Hepatic stellate cell (primary cell): ENCODE data around the gene CCDC148.

Experiments
- DNase-seq: peaks from one replicate; pipeline ENCODE4 v3.0.0; 2011; ENCODE audit warnings: low spot score

The CCDC148 gene

GRCh38 chr2:158172719-158173118 is 283.8 kb downstream of the CCDC148 start:
- DNase-seq = no peak

- DNase-seq = no peak
These were observed 302.0 kb downstream of the CCDC148 start for GRCh38 chr2:158154596-158154995.

- DNase-seq = no peak
These were observed 303.1 kb downstream of the CCDC148 start for GRCh38 chr2:158153270-158154015.

GRCh38 chr2:158144914-158145625 is 311.5 kb downstream of the CCDC148 start:
- DNase-seq = no peak

GRCh38 chr2:158143703-158144360 is 312.7 kb downstream of the CCDC148 start:
- DNase-seq = no peak

- no peak for DNase-seq
These were observed 313.8 kb downstream of the CCDC148 start for GRCh38 chr2:158142568-158143332.

- no peak for DNase-seq
These were observed 314.4 kb downstream of the CCDC148 start for GRCh38 chr2:158142165-158142564.

- no peak for DNase-seq
These were observed 316.4 kb downstream of the CCDC148 start for GRCh38 chr2:158140201-158140600.

GRCh38 chr2:158138255-158138654 is 318.3 kb downstream of the CCDC148 start:
- DNase-seq = no peak

GRCh38 chr2:158135096-158135495 is 321.5 kb downstream of the CCDC148 start:
- no peak for DNase-seq

GRCh38 chr2:158134655-158135054 is 321.9 kb downstream of the CCDC148 start:
- no peak for DNase-seq

- no peak for DNase-seq
These were observed 322.5 kb downstream of the CCDC148 start for GRCh38 chr2:158134055-158134454.

- no peak for DNase-seq
These were observed 324.5 kb downstream of the CCDC148 start for GRCh38 chr2:158131919-158132566.

GRCh38 chr2:158131483-158131912 is 325.1 kb downstream of the CCDC148 start:
- no peak for DNase-seq

- DNase-seq = no peak
These were observed 325.6 kb downstream of the CCDC148 start for GRCh38 chr2:158130832-158131473.

- no peak for DNase-seq
These were observed 327.5 kb downstream of the CCDC148 start for GRCh38 chr2:158129037-158129436.

- no peak for DNase-seq
These were observed 328.2 kb downstream of the CCDC148 start for GRCh38 chr2:158128168-158128973.

GRCh38 chr2:158127380-158127804 is 329.2 kb downstream of the CCDC148 start:
- no peak for DNase-seq

- DNase-seq = no peak
These were observed 330.6 kb downstream of the CCDC148 start for GRCh38 chr2:158125756-158126498.

- no peak for DNase-seq
These were observed 331.7 kb downstream of the CCDC148 start for GRCh38 chr2:158124896-158125295.
